ENCODE data around the gene SORCS2.

DNA sequence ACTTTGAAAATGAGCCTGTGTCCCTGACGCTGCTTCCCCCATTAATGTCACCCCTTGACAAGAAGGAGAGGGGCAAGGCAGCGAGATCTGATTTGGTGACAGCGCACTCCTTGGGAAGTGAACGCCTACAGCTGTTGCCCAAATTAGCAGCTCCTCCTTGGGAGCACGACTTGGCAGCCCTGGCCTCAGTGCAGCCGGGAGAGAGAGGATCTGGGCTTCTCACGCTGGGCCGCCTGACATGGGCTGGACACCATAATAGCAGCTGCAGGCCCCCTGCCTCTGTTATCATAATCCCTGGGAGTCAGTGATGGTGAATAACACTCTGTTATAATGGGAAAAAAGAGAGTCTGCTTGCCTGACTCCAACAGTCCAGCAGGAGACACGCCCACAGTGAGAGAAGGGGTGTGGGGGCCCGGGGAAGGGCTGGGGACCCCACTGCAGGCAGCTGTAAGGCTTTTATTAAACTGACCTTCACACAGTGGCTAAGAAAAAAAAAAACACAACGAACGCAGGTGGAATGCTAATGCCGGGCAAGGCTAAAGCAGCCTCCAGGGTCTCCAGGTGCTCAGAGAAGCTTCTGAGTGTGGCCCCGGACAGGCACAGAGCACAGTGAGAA is 169.1 kb downstream of the SORCS2 start:
- TF ChIP-seq, protein P1, sequence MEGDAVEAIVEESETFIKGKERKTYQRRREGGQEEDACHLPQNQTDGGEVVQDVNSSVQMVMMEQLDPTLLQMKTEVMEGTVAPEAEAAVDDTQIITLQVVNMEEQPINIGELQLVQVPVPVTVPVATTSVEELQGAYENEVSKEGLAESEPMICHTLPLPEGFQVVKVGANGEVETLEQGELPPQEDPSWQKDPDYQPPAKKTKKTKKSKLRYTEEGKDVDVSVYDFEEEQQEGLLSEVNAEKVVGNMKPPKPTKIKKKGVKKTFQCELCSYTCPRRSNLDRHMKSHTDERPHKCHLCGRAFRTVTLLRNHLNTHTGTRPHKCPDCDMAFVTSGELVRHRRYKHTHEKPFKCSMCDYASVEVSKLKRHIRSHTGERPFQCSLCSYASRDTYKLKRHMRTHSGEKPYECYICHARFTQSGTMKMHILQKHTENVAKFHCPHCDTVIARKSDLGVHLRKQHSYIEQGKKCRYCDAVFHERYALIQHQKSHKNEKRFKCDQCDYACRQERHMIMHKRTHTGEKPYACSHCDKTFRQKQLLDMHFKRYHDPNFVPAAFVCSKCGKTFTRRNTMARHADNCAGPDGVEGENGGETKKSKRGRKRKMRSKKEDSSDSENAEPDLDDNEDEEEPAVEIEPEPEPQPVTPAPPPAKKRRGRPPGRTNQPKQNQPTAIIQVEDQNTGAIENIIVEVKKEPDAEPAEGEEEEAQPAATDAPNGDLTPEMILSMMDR (IDR thresholded peaks at IDR 0.05; ENCODE audit: borderline replicate concordance, extremely low read depth, low read length, poor library complexity, severe bottlenecking): no peak
- TF ChIP-seq EZH2 (IDR thresholded peaks at IDR 0.05; ENCODE audit: borderline replicate concordance, low read depth, low read length, severe bottlenecking): no peak
